Endothelial cell of umbilical vein (primary cell): ENCODE measurements around the gene RECQL5.
"Not testable (repeated sequence)": the region's sequence is repeated elsewhere in the genome, so short reads cannot be mapped to it uniquely, and the experiment has no call there.

Source experiments
- EZH2 ChIP-seq: IDR thresholded peaks from 2 replicates; pipeline ENCODE4 v1.6.1; 2012; ENCODE audit warnings: borderline replicate concordance, low read depth, mild to moderate bottlenecking, moderate library complexity, low read length, inconsistent platforms; ENCODE audit not compliant: severe bottlenecking
- FOS ChIP-seq: IDR thresholded peaks from 2 replicates; pipeline ENCODE4 v1.6.1; 2011; ENCODE audit warnings: mild to moderate bottlenecking, low read length, moderate library complexity, borderline replicate concordance; ENCODE audit not compliant: insufficient read depth
- JUN ChIP-seq: IDR thresholded peaks from 2 replicates; pipeline ENCODE4 v1.6.1; 2011; ENCODE audit warnings: borderline replicate concordance, low read depth; ENCODE audit not compliant: insufficient read length, insufficient read depth
- MYC ChIP-seq: IDR thresholded peaks from one replicate; pipeline ENCODE4 v1.6.1; 2011; ENCODE audit warnings: mild to moderate bottlenecking, low read depth, low read length
- POLR2A ChIP-seq: IDR thresholded peaks from 2 replicates; pipeline ENCODE4 v1.6.1; 2012; ENCODE audit warnings: low read depth, mild to moderate bottlenecking, control low read depth, low read length
- POLR2AphosphoS5 ChIP-seq: IDR thresholded peaks from 2 replicates; pipeline ENCODE4 v1.6.1; 2012; ENCODE audit warnings: low read depth, mild to moderate bottlenecking, control low read depth, low read length, moderate library complexity; ENCODE audit not compliant: insufficient read depth
- TF ChIP-seq, protein P1 (sequence below), 2 donors: IDR thresholded peaks; 1 replicate in 1 of 2; 2 replicates in 1 of 2; pipeline ENCODE4 v1.5.1; 2011; ENCODE audit warnings: low read length in 2 of 2, mild to moderate bottlenecking in 2 of 2, moderate library complexity in 2 of 2, control low read depth in 1 of 2, inconsistent platforms in 1 of 2, low read depth in 1 of 2; ENCODE audit not compliant: insufficient read depth in 1 of 2; ENCODE audit errors: extremely low read depth in 1 of 2
- TF ChIP-seq, protein P2 (sequence below): IDR thresholded peaks from 2 replicates; pipeline ENCODE4 v1.6.1; 2011; ENCODE audit not compliant: insufficient read depth, insufficient read length

DNA sequence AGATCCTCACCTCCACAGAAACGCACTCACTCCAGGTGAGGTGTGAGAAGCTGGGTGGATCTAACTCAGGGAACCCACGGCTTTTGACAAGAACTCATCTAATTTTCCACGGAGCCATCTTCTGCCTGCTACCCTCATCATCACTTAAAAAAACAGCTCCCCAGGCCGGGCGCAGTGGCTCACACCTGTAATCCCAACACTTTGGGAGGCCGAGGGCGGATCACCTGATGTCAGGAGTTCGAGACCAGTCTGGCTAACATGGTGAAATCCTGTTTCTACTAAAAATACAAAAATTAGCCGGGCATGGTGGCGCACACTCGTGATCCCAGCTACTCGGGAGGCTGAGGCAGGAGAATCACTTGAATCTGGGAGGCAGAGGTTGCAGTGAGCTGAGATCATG, 28.9 kb downstream of the RECQL5 start:
- TF ChIP-seq POLR2A, POLR2AphosphoS5, FOS, MYC, JUN, EZH2: not testable (repeated sequence)
- TF ChIP-seq, protein P1, sequence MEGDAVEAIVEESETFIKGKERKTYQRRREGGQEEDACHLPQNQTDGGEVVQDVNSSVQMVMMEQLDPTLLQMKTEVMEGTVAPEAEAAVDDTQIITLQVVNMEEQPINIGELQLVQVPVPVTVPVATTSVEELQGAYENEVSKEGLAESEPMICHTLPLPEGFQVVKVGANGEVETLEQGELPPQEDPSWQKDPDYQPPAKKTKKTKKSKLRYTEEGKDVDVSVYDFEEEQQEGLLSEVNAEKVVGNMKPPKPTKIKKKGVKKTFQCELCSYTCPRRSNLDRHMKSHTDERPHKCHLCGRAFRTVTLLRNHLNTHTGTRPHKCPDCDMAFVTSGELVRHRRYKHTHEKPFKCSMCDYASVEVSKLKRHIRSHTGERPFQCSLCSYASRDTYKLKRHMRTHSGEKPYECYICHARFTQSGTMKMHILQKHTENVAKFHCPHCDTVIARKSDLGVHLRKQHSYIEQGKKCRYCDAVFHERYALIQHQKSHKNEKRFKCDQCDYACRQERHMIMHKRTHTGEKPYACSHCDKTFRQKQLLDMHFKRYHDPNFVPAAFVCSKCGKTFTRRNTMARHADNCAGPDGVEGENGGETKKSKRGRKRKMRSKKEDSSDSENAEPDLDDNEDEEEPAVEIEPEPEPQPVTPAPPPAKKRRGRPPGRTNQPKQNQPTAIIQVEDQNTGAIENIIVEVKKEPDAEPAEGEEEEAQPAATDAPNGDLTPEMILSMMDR (IDR thresholded peaks at IDR 0.05; ENCODE audit: extremely low read depth in 1 of 2, insufficient read depth in 1 of 2, low read depth in 1 of 2, low read length in 2 of 2): not testable (repeated sequence)
- TF ChIP-seq, protein P2, sequence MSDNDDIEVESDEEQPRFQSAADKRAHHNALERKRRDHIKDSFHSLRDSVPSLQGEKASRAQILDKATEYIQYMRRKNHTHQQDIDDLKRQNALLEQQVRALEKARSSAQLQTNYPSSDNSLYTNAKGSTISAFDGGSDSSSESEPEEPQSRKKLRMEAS: not testable (repeated sequence)
